Esophagus squamous epithelium (tissue), 4 donors: Measurements from ENCODE around the gene NNT.

Source experiments
- CTCF ChIP-seq, 6 experiments: fragments of 450-650 bp in 4 of 6; fragments of 200-600 bp in 2 of 6; sonication (generic) in 2 of 6; IDR thresholded peaks; one replicate each; pipeline ENCODE4 v1.5.1; 2016 to 2019; ENCODE audit warnings: antibody characterized with exemption in 6 of 6, mild to moderate bottlenecking in 4 of 6, moderate library complexity in 4 of 6
- POLR2A ChIP-seq, 4 donors: fragments of 450-650 bp; IDR thresholded peaks; one replicate each; pipeline ENCODE4 v1.6.1; 2017; ENCODE audit warnings: antibody characterized with exemption in 4 of 4, mild to moderate bottlenecking in 4 of 4, moderate library complexity in 3 of 4

DNA sequence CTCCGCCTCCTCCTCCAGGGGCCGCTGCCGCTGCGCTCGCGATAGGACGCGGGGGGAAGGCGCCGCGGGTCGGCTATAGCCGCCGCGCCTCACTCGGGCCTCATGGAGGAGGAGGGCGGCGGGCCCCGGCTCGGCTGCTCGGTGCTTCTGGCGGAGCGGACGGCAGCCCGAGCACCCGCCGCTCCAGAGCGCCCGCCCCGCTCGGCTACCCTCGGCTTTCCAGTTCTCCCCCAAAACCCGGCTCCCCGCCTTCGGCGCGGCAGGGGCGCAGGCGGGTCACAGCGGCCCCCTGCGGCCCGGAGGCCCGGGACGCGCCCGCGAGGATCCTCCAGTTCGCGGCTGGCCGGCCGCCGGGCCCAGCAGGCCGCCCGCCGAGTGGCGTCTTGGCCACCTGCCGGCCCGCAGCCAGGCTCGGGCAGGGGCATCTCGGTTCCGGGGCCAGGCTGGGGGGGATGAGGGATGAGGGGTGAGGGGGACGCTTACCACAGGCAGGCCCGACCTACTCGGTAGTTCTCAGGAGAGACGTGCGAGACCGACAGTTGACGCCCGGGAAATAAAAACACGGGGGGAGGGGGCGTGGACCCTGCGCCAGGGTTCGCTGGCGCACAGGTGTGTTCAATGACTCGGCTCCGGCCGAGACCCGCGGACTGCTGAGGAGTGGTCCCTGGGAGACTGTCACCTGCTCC lies 46.0 kb upstream of the NNT start, which contains the start of gene PAIP1:
- peak; percentile 36 to 71 (median 58) for TF ChIP-seq CTCF (IDR thresholded peaks at IDR 0.05)
- peak in 2 of 4 donors; percentile 34 to 54 for TF ChIP-seq POLR2A (IDR thresholded peaks at IDR 0.05)
